WTC11 (cell line): ENCODE data around the gene CEACAM19. TPM values are rescaled to one million over a fixed set of nuclear protein-coding genes. Genes with fewer than 3 reads are reported as not detected.
"Not testable (repeated sequence)": the region's sequence is repeated elsewhere in the genome, so short reads cannot be mapped to it uniquely, and the experiment has no call there.

Source experiments
- ATAC-seq: fragments of 200-7000 bp; cut with Tn5 transposase; 2 replicates; pipeline ENCODE4 v1.10.0; 2021; ENCODE audit warnings: mild to moderate bottlenecking, moderate library complexity
- CTCF ChIA-PET: fragments of 300-600 bp; sonication (Branson Sonifier 250); formaldehyde crosslinking; loops from one replicate; lab custom pipeline; 2021; ENCODE audit warnings: antibody characterized with exemption; lab: Charles Lee
- POLR2A ChIA-PET: fragments of 350-600 bp; sonication (Branson Sonifier 250); formaldehyde crosslinking; loops from one replicate; lab custom pipeline; 2021; ENCODE audit warnings: antibody characterized with exemption; lab: Charles Lee
- DNase-seq: peaks from one replicate; pipeline ENCODE4 v3.0.0; 2021; ENCODE audit warnings: low spot score
- H3K27ac Mint-ChIP-seq: 2 replicates; pipeline ENCODE4 v1.8.0; 2021; ENCODE audit warnings: mixed read lengths
- H3K27me3 Mint-ChIP-seq: 2 replicates; pipeline ENCODE4 v1.8.0; 2021; ENCODE audit warnings: low read depth, mild to moderate bottlenecking, moderate library complexity, mixed read lengths
- H3K36me3 Mint-ChIP-seq: 2 replicates; pipeline ENCODE4 v1.8.0; 2021; ENCODE audit warnings: mixed read lengths
- H3K4me1 Mint-ChIP-seq: 2 replicates; pipeline ENCODE4 v1.8.0; 2022; ENCODE audit warnings: mixed read lengths
- H3K4me3 Mint-ChIP-seq: 2 replicates; pipeline ENCODE4 v1.8.0; 2021; ENCODE audit warnings: mild to moderate bottlenecking, moderate library complexity, mixed read lengths
- H3K9me3 Mint-ChIP-seq: 2 replicates; pipeline ENCODE4 v1.8.0; 2021; ENCODE audit warnings: mixed read lengths
- MXD4 ChIP-seq: fragments of 250-450 bp; sonication (Bioruptor Pico); IDR thresholded peaks from 2 replicates; pipeline ENCODE4 v1.8.0; 2021; ENCODE audit warnings: mild to moderate bottlenecking, moderate library complexity, borderline replicate concordance
- RORB ChIP-seq: fragments of 250-450 bp; sonication (Bioruptor Pico); IDR thresholded peaks from 2 replicates; pipeline ENCODE4 v1.9.0; 2021; ENCODE audit warnings: mild to moderate bottlenecking
- ZNF232 ChIP-seq: sonication (generic); formaldehyde crosslinking; IDR thresholded peaks from 2 replicates; pipeline ENCODE4 v1.8.0; 2022; ENCODE audit warnings: mild to moderate bottlenecking, missing genetic modification reagents
- ZNF423 ChIP-seq: fragments of 250-450 bp; sonication (Bioruptor Pico); IDR thresholded peaks from 2 replicates; pipeline ENCODE4 v2.1.2; 2022; ENCODE audit warnings: mild to moderate bottlenecking, moderate library complexity
- total RNA-seq: library from RNA; stranded (reverse); gene quantifications from 3 replicates; pipeline ENCODE4 v1.2.3, GENCODE V29; 2021
- TF ChIP-seq, protein P1 (sequence below): sonication (generic); formaldehyde crosslinking; IDR thresholded peaks from 2 replicates; pipeline ENCODE4 v1.8.0; 2023; ENCODE audit warnings: missing genetic modification reagents, mild to moderate bottlenecking, borderline replicate concordance
- TF ChIP-seq, protein P2 (sequence below): fragments of 250-450 bp; sonication (Bioruptor Pico); IDR thresholded peaks from 2 replicates; pipeline ENCODE4 v1.9.0; 2021; ENCODE audit warnings: mild to moderate bottlenecking
- TF ChIP-seq, protein P3 (sequence below): fragments of 250-450 bp; sonication (Bioruptor Pico); IDR thresholded peaks from 2 replicates; pipeline ENCODE4 v1.9.0; 2021; ENCODE audit warnings: mild to moderate bottlenecking, borderline replicate concordance
- TF ChIP-seq, protein P4 (sequence below): sonication (generic); formaldehyde crosslinking; IDR thresholded peaks from 2 replicates; pipeline ENCODE4 v1.8.1; 2022; ENCODE audit warnings: missing genetic modification reagents, borderline replicate concordance
- TF ChIP-seq, protein P5 (sequence below): fragments of 250-450 bp; sonication (Bioruptor Pico); IDR thresholded peaks from 2 replicates; pipeline ENCODE4 v1.9.0; 2021; ENCODE audit warnings: mild to moderate bottlenecking

CEACAM19 gene
- total RNA-seq, 1 experiment from 2014 or later, result 2.9 TPM

DNA sequence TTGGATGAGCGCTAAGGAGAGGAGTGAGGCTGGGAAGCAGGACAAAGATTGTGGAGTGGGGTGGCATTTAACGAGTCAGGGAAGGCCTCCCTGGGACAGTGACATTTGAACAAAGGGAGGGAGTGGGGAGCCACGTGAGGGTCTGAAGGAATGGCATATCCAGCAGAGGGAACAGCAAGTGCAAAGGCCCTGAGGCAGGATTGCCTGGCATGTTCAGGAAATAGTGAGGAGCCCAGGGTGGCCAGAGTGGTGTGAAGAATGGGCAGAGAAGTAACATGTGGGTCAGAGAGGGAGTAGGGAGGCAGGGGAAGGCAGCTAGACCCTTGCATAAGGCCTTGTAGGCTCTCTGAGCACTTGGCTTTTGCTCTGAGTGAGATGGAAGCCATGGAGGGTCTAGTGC lies 42.5 kb upstream of the CEACAM19 start (continued):
- TF ChIP-seq, protein P1, sequence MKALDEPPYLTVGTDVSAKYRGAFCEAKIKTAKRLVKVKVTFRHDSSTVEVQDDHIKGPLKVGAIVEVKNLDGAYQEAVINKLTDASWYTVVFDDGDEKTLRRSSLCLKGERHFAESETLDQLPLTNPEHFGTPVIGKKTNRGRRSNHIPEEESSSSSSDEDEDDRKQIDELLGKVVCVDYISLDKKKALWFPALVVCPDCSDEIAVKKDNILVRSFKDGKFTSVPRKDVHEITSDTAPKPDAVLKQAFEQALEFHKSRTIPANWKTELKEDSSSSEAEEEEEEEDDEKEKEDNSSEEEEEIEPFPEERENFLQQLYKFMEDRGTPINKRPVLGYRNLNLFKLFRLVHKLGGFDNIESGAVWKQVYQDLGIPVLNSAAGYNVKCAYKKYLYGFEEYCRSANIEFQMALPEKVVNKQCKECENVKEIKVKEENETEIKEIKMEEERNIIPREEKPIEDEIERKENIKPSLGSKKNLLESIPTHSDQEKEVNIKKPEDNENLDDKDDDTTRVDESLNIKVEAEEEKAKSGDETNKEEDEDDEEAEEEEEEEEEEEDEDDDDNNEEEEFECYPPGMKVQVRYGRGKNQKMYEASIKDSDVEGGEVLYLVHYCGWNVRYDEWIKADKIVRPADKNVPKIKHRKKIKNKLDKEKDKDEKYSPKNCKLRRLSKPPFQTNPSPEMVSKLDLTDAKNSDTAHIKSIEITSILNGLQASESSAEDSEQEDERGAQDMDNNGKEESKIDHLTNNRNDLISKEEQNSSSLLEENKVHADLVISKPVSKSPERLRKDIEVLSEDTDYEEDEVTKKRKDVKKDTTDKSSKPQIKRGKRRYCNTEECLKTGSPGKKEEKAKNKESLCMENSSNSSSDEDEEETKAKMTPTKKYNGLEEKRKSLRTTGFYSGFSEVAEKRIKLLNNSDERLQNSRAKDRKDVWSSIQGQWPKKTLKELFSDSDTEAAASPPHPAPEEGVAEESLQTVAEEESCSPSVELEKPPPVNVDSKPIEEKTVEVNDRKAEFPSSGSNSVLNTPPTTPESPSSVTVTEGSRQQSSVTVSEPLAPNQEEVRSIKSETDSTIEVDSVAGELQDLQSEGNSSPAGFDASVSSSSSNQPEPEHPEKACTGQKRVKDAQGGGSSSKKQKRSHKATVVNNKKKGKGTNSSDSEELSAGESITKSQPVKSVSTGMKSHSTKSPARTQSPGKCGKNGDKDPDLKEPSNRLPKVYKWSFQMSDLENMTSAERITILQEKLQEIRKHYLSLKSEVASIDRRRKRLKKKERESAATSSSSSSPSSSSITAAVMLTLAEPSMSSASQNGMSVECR, result no peak
- TF ChIP-seq, all 79 proteins: peak for 0

DNA sequence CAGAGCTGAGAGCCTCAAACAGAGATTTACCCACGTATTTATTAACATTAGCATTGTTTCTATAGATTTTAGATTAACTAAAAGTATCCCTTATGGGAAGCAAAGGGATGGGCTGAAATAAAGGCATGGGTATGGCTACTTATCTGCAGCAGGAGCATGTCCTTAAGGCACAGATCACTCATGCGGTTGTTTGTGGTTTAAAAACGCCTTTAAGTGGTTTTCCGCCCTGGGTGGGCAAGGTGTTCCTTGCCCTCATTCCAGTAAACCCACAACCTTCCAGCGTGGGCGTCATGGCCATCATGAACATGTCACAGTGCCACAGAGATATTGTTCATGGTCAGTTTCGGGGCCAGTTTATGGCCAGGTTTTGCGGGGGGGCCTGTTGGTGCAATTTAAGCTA lies 39.7 kb upstream of the CEACAM19 start:
- Mint-ChIP-seq H3K9me3 (peaks cover 12% of the 10 kb centered on the region), H3K4me1 (peaks cover 20% of the 10 kb centered on the region), H3K27me3 (peaks cover 12% of the 10 kb centered on the region; the same call in 1 of the 2 replicates)
- ATAC-seq, H3K4me3 Mint-ChIP-seq, H3K36me3 Mint-ChIP-seq, DNase-seq, H3K27ac Mint-ChIP-seq: not testable (repeated sequence)
- ChIA-PET CTCF (interaction anchor here (0.9 to 1.5 kb wide), 3 partner anchors 15 to 49 kb away, joined by 3 to 5 read pairs (median 3); no protein-coding TSS in a partner anchor), POLR2A (interaction anchor here (0.6 kb wide), 1 partner anchor 268 kb away, joined by 3 read pairs; no protein-coding TSS in a partner anchor)

DNA sequence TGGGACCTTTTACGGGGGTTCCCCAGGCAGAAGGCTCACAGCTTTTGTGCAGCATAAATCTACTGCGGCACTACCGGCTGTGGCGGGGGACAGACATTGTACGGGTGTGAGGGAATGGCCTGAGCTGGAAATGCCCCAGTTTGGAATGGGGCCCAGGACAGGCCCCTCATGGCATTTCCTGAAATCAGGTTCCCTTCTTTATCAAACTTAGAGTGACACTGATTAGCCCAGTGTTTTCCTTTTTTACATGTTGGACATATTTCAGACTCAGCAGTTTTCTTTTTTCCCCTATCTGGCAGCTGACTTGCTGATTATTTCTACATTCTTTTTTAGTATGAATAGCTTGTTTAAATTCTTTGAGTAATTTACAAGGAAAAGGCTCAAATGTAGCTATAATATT lies 37.2 kb upstream of the CEACAM19 start:
- CTCF ChIA-PET, result interaction anchor here (0.9 to 2.3 kb wide), 4 partner anchors 23 to 137 kb away, joined by 3 to 7 read pairs (median 4); no protein-coding TSS in a partner anchor
- H3K27ac Mint-ChIP-seq, H3K36me3 Mint-ChIP-seq, POLR2A ChIA-PET, H3K4me3 Mint-ChIP-seq, ATAC-seq, H3K27me3 Mint-ChIP-seq, DNase-seq: not testable (repeated sequence)
- H3K4me1 Mint-ChIP-seq, result peaks cover 20% of the 10 kb centered on the region
- peaks cover 12% of the 10 kb centered on the region for H3K9me3 Mint-ChIP-seq

DNA sequence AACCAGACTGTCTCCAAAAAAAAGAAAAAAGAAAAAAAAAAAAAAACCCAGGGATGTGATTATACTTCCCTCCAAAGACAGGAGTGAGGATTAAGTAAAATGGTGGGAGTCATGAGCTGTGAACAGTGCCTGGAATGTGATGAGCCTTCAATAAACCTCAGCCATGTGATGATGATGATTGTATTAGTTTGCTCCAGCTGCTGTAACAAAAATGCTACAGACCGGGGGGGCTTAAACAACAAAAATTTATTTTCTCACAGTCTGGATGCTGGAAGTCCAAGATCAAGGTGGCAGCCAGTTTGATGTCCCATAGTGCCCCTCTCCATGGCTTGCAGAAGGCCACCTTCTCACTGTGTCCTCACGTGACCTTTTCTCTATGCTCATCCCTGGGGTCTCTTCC lies 36.5 kb upstream of the CEACAM19 start:
- ATAC-seq (no peak), DNase-seq (no peak)
- Mint-ChIP-seq H3K4me3 (no peak overlapping the region), H3K27ac (no peak overlapping the region), H3K27me3 (peaks cover 8% of the 10 kb centered on the region; the same call in 1 of the 2 replicates), H3K9me3 (peaks cover 12% of the 10 kb centered on the region), H3K36me3 (peaks cover 9% of the 10 kb centered on the region; the same call in 1 of the 2 replicates), H3K4me1 (peaks cover 20% of the 10 kb centered on the region)
- ChIA-PET POLR2A (no interaction called here), CTCF (interaction anchor here (0.7 to 2.4 kb wide), 10 partner anchors 22 to 143 kb away, joined by 3 to 15 read pairs (median 5); no protein-coding TSS in a partner anchor)
- TF ChIP-seq MXD4 (CRISPR knock-in tag) (no peak), ZNF423 (CRISPR knock-in tag) (no peak)

DNA sequence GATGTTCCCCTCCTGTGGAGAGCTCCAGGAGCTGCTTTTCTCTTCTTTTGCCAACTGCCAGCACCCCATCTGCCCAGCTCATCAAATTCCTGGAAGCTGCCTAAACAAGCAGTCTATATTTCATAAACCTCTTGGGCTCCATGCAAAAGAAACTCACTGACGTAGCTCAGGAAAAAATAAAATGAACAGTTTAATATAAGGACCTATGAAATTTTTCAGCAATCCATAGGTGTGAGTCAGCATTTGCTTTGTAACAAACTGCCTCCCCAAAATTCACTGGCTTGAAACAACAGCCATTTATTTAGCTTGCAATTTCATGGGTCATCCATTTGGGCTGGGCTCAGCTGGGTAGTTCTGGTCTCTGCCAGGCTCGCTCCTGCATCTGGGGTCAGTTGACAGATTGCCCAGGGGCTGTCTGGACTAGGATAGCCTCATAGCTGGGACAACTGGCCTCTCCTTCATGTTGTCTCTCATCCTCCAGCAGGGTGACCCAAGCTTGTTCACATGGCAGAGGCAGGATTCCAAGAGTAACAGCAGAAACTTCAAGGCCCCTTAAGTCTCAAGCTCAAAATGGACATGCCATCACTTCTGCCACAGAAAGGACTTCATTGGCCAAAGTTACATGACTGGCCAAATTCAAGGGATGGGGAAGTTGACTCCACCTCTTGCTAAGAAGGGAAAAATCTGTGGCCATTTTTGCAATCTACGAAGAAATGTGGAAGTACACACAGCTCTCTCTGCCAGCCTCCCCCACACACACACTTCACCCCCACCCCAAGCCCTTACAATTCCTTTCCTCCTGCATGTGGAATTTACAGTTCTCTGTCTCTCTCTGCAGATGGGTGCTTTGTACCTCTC lies 35.5 kb upstream of the CEACAM19 start:
- Mint-ChIP-seq H3K27ac (no peak overlapping the region), H3K27me3 (peaks cover 10% of the 10 kb centered on the region; the same call in 1 of the 2 replicates), H3K4me1 (peaks cover 20% of the 10 kb centered on the region), H3K4me3 (no peak overlapping the region), H3K36me3 (peaks cover 9% of the 10 kb centered on the region; the same call in 1 of the 2 replicates), H3K9me3 (peaks cover 12% of the 10 kb centered on the region)
- no peak for DNase-seq
- ChIA-PET POLR2A (interaction anchor here (1.2 kb wide), 1 partner anchor 8 kb away, joined by 3 read pairs; no protein-coding TSS in a partner anchor), CTCF (interaction anchor here (1.1 to 2.4 kb wide), 9 partner anchors 19 to 65 kb away, joined by 3 to 15 read pairs (median 5); no protein-coding TSS in a partner anchor)
- no peak for ATAC-seq
- TF ChIP-seq RORB (no peak), ZNF232 (CRISPR knock-in tag) (no peak)
- TF ChIP-seq, protein P2, sequence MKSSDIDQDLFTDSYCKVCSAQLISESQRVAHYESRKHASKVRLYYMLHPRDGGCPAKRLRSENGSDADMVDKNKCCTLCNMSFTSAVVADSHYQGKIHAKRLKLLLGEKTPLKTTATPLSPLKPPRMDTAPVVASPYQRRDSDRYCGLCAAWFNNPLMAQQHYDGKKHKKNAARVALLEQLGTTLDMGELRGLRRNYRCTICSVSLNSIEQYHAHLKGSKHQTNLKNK (CRISPR knock-in tag), result no peak
- TF ChIP-seq, protein P3, sequence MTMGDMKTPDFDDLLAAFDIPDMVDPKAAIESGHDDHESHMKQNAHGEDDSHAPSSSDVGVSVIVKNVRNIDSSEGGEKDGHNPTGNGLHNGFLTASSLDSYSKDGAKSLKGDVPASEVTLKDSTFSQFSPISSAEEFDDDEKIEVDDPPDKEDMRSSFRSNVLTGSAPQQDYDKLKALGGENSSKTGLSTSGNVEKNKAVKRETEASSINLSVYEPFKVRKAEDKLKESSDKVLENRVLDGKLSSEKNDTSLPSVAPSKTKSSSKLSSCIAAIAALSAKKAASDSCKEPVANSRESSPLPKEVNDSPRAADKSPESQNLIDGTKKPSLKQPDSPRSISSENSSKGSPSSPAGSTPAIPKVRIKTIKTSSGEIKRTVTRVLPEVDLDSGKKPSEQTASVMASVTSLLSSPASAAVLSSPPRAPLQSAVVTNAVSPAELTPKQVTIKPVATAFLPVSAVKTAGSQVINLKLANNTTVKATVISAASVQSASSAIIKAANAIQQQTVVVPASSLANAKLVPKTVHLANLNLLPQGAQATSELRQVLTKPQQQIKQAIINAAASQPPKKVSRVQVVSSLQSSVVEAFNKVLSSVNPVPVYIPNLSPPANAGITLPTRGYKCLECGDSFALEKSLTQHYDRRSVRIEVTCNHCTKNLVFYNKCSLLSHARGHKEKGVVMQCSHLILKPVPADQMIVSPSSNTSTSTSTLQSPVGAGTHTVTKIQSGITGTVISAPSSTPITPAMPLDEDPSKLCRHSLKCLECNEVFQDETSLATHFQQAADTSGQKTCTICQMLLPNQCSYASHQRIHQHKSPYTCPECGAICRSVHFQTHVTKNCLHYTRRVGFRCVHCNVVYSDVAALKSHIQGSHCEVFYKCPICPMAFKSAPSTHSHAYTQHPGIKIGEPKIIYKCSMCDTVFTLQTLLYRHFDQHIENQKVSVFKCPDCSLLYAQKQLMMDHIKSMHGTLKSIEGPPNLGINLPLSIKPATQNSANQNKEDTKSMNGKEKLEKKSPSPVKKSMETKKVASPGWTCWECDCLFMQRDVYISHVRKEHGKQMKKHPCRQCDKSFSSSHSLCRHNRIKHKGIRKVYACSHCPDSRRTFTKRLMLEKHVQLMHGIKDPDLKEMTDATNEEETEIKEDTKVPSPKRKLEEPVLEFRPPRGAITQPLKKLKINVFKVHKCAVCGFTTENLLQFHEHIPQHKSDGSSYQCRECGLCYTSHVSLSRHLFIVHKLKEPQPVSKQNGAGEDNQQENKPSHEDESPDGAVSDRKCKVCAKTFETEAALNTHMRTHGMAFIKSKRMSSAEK, result no peak
- TF ChIP-seq, protein P4, sequence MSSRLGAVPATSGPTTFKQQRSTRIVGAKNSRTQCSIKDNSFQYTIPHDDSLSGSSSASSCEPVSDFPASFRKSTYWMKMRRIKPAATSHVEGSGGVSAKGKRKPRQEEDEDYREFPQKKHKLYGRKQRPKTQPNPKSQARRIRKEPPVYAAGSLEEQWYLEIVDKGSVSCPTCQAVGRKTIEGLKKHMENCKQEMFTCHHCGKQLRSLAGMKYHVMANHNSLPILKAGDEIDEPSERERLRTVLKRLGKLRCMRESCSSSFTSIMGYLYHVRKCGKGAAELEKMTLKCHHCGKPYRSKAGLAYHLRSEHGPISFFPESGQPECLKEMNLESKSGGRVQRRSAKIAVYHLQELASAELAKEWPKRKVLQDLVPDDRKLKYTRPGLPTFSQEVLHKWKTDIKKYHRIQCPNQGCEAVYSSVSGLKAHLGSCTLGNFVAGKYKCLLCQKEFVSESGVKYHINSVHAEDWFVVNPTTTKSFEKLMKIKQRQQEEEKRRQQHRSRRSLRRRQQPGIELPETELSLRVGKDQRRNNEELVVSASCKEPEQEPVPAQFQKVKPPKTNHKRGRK (CRISPR knock-in tag), result no peak
- TF ChIP-seq, protein P5, sequence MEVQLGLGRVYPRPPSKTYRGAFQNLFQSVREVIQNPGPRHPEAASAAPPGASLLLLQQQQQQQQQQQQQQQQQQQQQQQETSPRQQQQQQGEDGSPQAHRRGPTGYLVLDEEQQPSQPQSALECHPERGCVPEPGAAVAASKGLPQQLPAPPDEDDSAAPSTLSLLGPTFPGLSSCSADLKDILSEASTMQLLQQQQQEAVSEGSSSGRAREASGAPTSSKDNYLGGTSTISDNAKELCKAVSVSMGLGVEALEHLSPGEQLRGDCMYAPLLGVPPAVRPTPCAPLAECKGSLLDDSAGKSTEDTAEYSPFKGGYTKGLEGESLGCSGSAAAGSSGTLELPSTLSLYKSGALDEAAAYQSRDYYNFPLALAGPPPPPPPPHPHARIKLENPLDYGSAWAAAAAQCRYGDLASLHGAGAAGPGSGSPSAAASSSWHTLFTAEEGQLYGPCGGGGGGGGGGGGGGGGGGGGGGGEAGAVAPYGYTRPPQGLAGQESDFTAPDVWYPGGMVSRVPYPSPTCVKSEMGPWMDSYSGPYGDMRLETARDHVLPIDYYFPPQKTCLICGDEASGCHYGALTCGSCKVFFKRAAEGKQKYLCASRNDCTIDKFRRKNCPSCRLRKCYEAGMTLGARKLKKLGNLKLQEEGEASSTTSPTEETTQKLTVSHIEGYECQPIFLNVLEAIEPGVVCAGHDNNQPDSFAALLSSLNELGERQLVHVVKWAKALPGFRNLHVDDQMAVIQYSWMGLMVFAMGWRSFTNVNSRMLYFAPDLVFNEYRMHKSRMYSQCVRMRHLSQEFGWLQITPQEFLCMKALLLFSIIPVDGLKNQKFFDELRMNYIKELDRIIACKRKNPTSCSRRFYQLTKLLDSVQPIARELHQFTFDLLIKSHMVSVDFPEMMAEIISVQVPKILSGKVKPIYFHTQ (CRISPR knock-in tag), result no peak
